Measurements from ENCODE around the gene OR3A3.

- no peak for TF ChIP-seq CTCF (conservative IDR thresholded peaks at IDR 0.05 in 1 of 2, IDR thresholded peaks at IDR 0.05 in 1 of 2; ENCODE audit: extremely low read depth in 1 of 2, insufficient read depth in 1 of 2, low read depth in 1 of 2, low read length in 2 of 2)
- no peak for TF ChIP-seq EZH2 (IDR thresholded peaks at IDR 0.05; ENCODE audit: borderline replicate concordance, low read length)
These were observed 58.4 kb downstream of the OR3A3 start for GRCh38 chr17:3469529-3469928.

Data from mammary epithelial cell (primary cell).